ENCODE measurements around the gene SRPK2.

Gene SRPK2

GRCh38 chr7:105278973-105279687 is 109.6 kb downstream of the SRPK2 start:
- no peaks in the 10 kb centered on the region for H3K36me3 ChIP-seq (ENCODE audit: control insufficient read depth, insufficient read depth, low read length)
- peaks cover 50% of the 10 kb centered on the region for H3K79me2 ChIP-seq
- no peak overlapping the region for H2AFZ ChIP-seq
- no peaks in the 10 kb centered on the region for H3K27me3 ChIP-seq (ENCODE audit: control insufficient read depth, insufficient read depth, low read length)
- TF ChIP-seq CTCF (IDR thresholded peaks at IDR 0.05) = no peak
- peaks cover 4% of the 10 kb centered on the region for H3K4me1 ChIP-seq
- no peak overlapping the region for H3K4me3 ChIP-seq (ENCODE audit: low read depth, low read length)
- no peak overlapping the region for H3K27ac ChIP-seq
- no peak overlapping the region for H3K4me2 ChIP-seq (ENCODE audit: low read length)
- H3K9ac ChIP-seq = no peak overlapping the region
- no peaks in the 10 kb centered on the region for H3K9me3 ChIP-seq (ENCODE audit: control insufficient read depth, low read length)

GRCh38 chr7:105278565-105278964 is 110.2 kb downstream of the SRPK2 start:
- Histone ChIP-seq H3K36me3 (ENCODE audit: control insufficient read depth, insufficient read depth, low read length) (no peaks in the 10 kb centered on the region), H3K4me2 (ENCODE audit: low read length) (no peak overlapping the region), H3K9ac (no peak overlapping the region), H3K9me3 (ENCODE audit: control insufficient read depth, low read length) (no peaks in the 10 kb centered on the region), H3K4me3 (ENCODE audit: low read depth, low read length) (no peak overlapping the region), H3K27me3 (ENCODE audit: control insufficient read depth, insufficient read depth, low read length) (no peaks in the 10 kb centered on the region), H2AFZ (no peak overlapping the region), H3K27ac (no peak overlapping the region), H3K4me1 (no peaks in the 10 kb centered on the region), H3K79me2 (peaks cover 46% of the 10 kb centered on the region)
- TF ChIP-seq CTCF (IDR thresholded peaks at IDR 0.05) = no peak

- no peak for TF ChIP-seq CTCF (IDR thresholded peaks at IDR 0.05)
- H3K27me3 ChIP-seq (ENCODE audit: control insufficient read depth, insufficient read depth, low read length) = no peaks in the 10 kb centered on the region
- no peak overlapping the region for H3K4me3 ChIP-seq (ENCODE audit: low read depth, low read length)
- no peak overlapping the region for H3K9ac ChIP-seq
- no peaks in the 10 kb centered on the region for H3K9me3 ChIP-seq (ENCODE audit: control insufficient read depth, low read length)
- no peak overlapping the region for H3K27ac ChIP-seq
- H3K4me1 ChIP-seq = no peaks in the 10 kb centered on the region
- H3K4me2 ChIP-seq (ENCODE audit: low read length) = no peak overlapping the region
- H2AFZ ChIP-seq = no peak overlapping the region
- H3K36me3 ChIP-seq (ENCODE audit: control insufficient read depth, insufficient read depth, low read length) = no peaks in the 10 kb centered on the region
- H3K79me2 ChIP-seq = peaks cover 45% of the 10 kb centered on the region
These were observed 111.4 kb downstream of the SRPK2 start for GRCh38 chr7:105277341-105277740.

GRCh38 chr7:105270117-105270516 is 118.6 kb downstream of the SRPK2 start:
- H3K79me2 ChIP-seq = peaks cover 22% of the 10 kb centered on the region
- H3K4me1 ChIP-seq = no peaks in the 10 kb centered on the region
- no peaks in the 10 kb centered on the region for H3K9me3 ChIP-seq (ENCODE audit: control insufficient read depth, low read length)
- no peak overlapping the region for H2AFZ ChIP-seq
- H3K4me2 ChIP-seq (ENCODE audit: low read length) = no peak overlapping the region
- no peak for TF ChIP-seq CTCF (IDR thresholded peaks at IDR 0.05)
- H3K9ac ChIP-seq = no peak overlapping the region
- H3K4me3 ChIP-seq (ENCODE audit: low read depth, low read length) = no peak overlapping the region
- no peak overlapping the region for H3K27ac ChIP-seq
- no peaks in the 10 kb centered on the region for H3K36me3 ChIP-seq (ENCODE audit: control insufficient read depth, insufficient read depth, low read length)
- H3K27me3 ChIP-seq (ENCODE audit: control insufficient read depth, insufficient read depth, low read length) = no peaks in the 10 kb centered on the region

GRCh38 chr7:105269397-105269796 is 119.3 kb downstream of the SRPK2 start:
- no peaks in the 10 kb centered on the region for H3K4me1 ChIP-seq
- H2AFZ ChIP-seq = peak overlapping the region; percentile 68
- peaks cover 24% of the 10 kb centered on the region for H3K79me2 ChIP-seq
- H3K9ac ChIP-seq = no peak overlapping the region
- no peaks in the 10 kb centered on the region for H3K36me3 ChIP-seq (ENCODE audit: control insufficient read depth, insufficient read depth, low read length)
- no peaks in the 10 kb centered on the region for H3K27me3 ChIP-seq (ENCODE audit: control insufficient read depth, insufficient read depth, low read length)
- peak overlapping the region; percentile 42 for H3K4me3 ChIP-seq (ENCODE audit: low read depth, low read length)
- no peaks in the 10 kb centered on the region for H3K9me3 ChIP-seq (ENCODE audit: control insufficient read depth, low read length)
- no peak for TF ChIP-seq CTCF (IDR thresholded peaks at IDR 0.05)
- H3K27ac ChIP-seq = peak overlapping the region; percentile 53
- peak overlapping the region; percentile 51 for H3K4me2 ChIP-seq (ENCODE audit: low read length)
